C4-2B (cell line): ENCODE results near the gene GFY.

Experiments used
- CTCF ChIP-seq: fragments of 450-650 bp; conservative IDR thresholded peaks from 2 replicates; pipeline ENCODE4 v1.5.1; 2017; ENCODE audit warnings: mild to moderate bottlenecking
- ZFX ChIP-seq: fragments of 450-650 bp; IDR thresholded peaks from 2 replicates; pipeline ENCODE4 v1.6.1; 2017

GRCh38 chr19:49390929-49391359 is 34.2 kb upstream of the GFY start:
- TF ChIP-seq CTCF = no peak
- TF ChIP-seq ZFX = no peak
